ENCODE data around the gene FAM20B.

- TF ChIP-seq YY1 (IDR thresholded peaks at IDR 0.05; ENCODE audit: insufficient read depth, insufficient read length) (no peak), SUZ12 (IDR thresholded peaks at IDR 0.05; ENCODE audit: extremely low read depth, insufficient read depth, insufficient read length) (no peak)
Observed at GRCh38 chr1:179101566-179101965, 75.9 kb downstream of the FAM20B start.

All from NT2/D1 (cell line).